ENCODE results near the gene FMNL3.

FMNL3 gene

DNA sequence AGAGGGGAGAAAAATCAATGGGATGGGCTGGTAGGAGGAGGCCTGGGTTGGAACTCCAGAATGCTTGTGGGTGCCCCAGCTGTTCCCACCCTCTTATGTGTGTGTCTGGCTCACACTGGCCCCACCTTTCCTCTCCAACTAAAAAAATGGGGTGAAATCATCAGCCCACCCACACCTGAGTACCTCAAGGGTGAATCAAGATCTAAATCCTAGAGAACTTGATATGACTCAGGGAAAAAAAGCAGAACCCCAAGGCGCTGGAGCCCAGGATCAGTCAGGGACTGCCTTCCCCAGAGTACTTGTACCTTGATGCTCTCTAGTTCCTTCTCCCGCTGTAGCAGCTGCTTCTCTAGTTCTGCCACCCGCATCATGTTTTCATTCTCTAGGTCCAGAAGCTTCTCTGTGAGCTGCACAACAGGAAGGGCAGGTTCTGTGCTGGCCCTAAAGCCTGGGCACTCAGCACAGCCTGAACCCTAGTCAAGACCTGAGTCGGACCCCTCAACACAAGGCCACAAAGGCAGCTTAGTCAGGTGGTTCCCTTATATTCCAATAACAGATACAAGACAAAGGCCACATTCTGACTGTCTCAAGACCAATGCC is 54.2 kb downstream of the FMNL3 start:
- no peak for DNase-seq (ENCODE audit: low read depth)

GRCh38 chr12:49651855-49652254 is 55.4 kb downstream of the FMNL3 start:
- no peak for DNase-seq (ENCODE audit: low read depth)

- no peak for DNase-seq (ENCODE audit: low read depth)
Observed at GRCh38 chr12:49649892-49650291, 57.3 kb downstream of the FMNL3 start.

DNA sequence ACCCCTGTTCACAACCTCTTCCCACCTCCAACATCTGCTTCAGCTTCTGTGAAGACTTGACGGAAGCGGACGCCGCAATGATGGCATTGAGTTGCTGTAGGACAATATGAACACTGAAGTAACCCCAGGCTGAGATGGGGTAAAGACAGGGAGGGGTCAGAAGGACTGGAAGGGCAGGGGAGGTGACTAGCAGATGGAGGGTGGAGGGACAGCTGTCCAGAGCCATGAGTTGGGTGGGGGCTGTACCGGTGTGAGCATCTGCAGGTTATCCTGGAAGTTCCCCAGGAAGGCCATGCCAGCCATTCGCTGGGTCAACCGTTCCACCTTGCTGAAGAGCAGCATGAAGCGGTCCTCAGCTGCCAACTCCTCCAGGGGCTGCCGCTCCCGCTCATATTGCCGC is 57.8 kb downstream of the FMNL3 start:
- no peak for DNase-seq (ENCODE audit: low read depth)

GRCh38 chr12:49648712-49649003 is 58.5 kb downstream of the FMNL3 start:
- DNase-seq (ENCODE audit: low read depth) = no peak

DNA sequence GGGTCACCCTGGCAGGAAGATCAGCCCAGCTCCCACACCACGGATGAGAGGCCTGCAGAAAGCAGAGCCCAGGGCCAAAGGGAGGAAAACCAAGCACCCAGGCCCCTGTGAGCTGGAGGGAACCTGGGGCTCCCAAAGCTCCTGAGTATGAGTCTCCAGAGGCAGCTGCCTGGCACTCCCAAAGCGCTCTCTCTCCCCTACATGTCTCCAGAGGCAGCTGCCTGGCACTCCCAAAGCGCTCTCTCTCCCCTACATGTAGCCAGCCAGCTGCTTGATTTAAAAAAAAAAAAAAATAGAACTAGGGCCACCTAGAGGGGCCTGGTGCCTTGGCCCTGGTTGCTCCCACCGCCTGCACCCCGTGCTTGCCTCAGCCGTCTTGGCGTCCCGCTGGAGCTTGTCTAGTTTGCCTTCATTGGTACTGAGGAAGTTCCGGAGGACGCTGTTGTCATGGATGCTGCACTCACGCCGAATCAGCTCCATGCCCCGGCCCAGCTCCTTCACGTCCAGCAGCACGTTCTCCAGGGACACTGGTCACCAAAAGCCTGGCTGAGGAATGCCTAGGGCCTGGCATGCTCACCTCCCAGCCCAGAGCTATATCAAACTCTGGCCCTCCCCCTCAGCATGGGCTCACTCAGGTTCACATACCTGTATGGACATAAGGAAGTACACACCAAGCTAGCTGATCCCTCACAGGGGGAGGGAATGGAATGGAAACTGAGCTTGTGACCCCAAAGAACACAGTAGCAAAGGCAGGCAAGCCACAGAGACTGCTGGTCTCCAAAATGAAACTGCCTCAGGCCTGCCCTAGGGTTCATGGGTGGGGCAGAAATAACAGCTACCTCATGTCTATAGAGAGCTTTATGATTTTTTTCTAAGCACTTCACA is 59.1 kb downstream of the FMNL3 start:
- no peak for DNase-seq (ENCODE audit: low read depth)

- no peak for DNase-seq (ENCODE audit: low read depth)
Observed at GRCh38 chr12:49646871-49647654, 60.1 kb downstream of the FMNL3 start.

DNA sequence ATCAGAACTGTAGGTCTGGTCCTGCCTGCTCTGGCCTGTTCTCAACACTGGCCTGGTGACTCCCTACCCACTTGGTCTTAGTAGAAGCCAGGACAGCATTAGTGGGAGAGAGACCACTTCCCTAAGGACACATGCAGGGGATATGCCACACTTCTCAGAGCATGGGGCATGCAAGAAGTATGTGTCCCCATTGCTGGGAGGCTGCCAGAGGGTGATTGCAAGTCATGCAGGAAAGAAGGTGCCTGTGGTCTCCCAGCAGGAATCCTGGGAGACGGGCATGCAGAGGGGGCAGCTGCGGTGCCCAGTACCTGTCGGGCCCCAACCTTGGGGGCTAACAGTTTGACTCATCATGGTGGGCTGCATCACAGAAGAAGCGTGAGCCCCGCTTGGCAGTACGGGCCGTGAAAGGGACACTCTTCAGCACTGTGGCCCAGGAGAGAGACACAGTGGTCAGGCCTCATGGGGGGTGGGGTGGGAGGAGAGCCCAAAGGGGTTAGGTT is 60.8 kb downstream of the FMNL3 start:
- no peak for DNase-seq (ENCODE audit: low read depth)

GRCh38 chr12:49645146-49646039 is 61.8 kb downstream of the FMNL3 start:
- no peak for DNase-seq (ENCODE audit: low read depth)

GRCh38 chr12:49644620-49644994 is 62.6 kb downstream of the FMNL3 start:
- no peak for DNase-seq (ENCODE audit: low read depth)

GRCh38 chr12:49643961-49644619 is 63.1 kb downstream of the FMNL3 start:
- no peak for DNase-seq (ENCODE audit: low read depth)

DNA sequence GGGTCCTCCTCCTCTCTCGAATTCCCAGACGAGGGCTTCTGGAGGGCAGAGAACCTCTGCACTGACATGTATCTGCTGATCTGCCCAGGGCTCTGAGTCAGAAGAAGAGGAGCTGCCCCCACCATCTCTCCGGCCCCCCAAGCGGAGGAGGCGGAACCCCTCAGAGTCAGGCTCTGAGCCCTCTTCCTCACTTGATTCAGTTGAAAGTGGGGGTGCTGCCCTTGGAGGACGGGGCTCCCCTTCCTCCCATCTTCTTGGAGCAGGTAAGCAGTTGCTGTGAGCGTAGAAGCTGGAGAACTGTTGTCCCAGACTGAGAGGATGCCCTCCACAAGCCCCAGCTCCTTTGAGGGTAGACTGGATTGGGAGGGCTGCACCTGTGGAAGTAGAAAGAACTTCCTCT is 64.1 kb downstream of the FMNL3 start:
- no peak for DNase-seq (ENCODE audit: low read depth)

GRCh38 chr12:49642370-49642802 is 64.8 kb downstream of the FMNL3 start:
- DNase-seq (ENCODE audit: low read depth) = no peak

DNA sequence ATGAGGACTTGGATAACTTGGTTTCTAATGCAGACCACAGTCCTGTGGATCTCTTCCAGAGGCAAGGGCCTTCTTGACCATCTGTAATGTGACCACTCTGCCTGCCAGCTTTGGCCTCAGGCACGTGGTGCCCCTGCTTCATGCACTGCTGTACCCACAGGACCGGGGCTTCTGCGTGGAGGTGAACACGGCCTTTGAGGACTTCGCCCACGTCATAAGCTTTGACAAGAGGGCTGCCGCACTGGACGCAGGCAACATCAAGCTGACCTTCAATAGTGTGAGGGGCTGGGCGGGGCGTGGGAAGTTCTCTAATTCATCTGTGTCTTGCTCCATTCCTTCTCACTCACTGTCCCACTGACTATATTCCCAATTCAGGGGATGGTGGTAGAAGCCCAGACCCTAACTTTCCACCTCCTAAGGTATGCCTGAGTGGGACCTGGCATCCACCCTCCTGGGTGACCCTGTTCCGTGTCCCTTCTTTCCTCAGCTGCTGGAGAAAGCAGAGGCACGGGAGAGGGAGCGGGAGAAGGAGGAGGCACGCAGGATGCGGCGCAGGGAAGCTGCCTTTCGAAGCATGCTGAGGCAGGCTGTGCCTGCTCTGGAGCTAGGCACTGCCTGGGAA is 65.3 kb downstream of the FMNL3 start:
- DNase-seq (ENCODE audit: low read depth) = no peak

DNA sequence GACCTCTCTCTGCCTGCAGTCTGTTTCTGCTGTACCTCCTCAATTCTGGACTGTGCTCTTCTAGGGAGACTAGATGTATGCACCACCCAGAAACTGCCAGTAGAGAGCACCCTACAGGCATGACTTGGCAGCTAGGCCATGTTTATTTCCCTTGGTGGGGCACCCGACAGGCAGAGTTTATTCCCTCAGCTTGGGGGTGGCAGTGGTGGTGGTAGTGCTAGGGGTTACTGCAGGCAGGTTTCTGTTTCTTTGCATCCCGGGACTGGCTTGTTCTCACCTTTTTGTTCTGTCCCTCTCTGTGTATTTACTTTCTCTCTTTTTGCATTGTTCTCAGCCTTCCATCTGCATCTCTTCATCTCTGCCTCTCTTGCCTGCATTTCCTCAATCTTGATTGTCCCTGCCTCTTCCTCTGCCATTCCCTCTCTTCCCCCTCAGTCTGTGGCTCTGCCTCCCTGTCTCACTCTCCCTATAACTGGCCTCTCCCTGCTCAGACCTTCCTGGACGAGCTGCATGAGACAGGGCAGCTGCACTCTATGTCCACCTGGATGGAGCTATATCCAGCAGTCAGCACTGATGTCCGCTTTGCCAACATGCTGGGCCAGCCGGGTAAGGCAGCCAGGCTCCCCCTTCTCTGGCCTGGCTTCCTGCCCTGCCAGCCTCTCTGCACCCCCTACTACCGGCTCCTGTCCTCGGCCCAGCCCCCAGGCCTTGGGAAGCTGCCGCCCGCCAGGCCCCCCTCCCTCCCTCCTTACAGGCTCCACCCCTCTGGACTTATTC is 70.0 kb downstream of the FMNL3 start:
- DNase-seq (ENCODE audit: low read depth) = no peak

GRCh38 chr12:49636574-49636973 is 70.6 kb downstream of the FMNL3 start:
- no peak for DNase-seq (ENCODE audit: low read depth)

GRCh38 chr12:49635656-49636055 is 71.5 kb downstream of the FMNL3 start:
- no peak for DNase-seq (ENCODE audit: low read depth)

GRCh38 chr12:49635036-49635435 is 72.2 kb downstream of the FMNL3 start:
- no peak for DNase-seq (ENCODE audit: low read depth)

DNA sequence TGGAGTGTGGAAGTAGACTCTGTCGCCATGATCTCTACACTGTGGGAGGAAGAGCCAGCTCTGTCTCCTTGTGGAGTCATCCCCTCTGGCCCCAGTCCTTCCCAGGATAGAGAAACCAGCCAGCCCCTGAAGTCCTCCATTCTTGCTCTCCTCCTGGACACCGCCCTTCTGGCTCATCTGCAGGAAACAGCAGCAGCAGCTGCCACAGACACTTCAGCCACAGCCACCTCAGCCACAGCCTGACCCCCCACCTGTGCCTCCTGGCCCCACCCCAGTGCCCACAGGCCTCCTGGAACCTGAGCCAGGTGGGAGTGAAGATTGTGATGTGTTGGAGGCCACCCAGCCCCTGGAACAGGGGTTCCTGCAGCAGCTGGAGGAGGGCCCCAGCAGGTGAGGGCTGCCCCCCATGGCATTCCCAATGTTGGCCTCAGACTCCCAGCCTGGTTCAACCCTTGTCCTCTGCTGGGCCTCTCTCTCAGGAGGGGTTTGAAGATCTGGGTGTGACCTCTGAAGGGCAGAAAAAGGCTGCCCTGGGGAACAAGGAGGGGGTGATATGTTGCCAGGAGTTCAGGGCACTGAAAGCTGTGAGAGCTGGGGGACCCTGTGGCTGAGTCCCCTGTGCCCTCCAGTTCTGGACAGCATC is 73.4 kb downstream of the FMNL3 start:
- DNase-seq (ENCODE audit: low read depth) = no peak

Data from GM04503 (cell line).